Activated T-helper 1 cell treated with anti-CD3 and anti-CD28 coated beads, Interleukin-12 subunit alpha, Interleukin-12 subunit beta, Interleukin-2, Interleukin-4 antibody, amounts not matched to agents 30 ng/mL and 10 ng/mL and 1 ng/mL, durations not matched to agents 14 hours and 24 hours and 36 hours (primary cell): Measurements from ENCODE around the gene TRIM56. TPM values are rescaled to one million over a fixed set of nuclear protein-coding genes. Genes with fewer than 3 reads are reported as not detected.
"Not testable (repeated sequence)": the region's sequence is repeated elsewhere in the genome, so short reads cannot be mapped to it uniquely, and the experiment has no call there.

Experiments
- DNase-seq: peaks from one replicate; pipeline ENCODE4 v3.0.0; 2021; ENCODE audit warnings: low spot score
- H3K27ac Mint-ChIP-seq: one replicate; pipeline ENCODE4 v1.8.0; 2021; ENCODE audit warnings: mild to moderate bottlenecking, mixed read lengths
- H3K27me3 Mint-ChIP-seq: one replicate; pipeline ENCODE4 v1.8.0; 2022; ENCODE audit warnings: mild to moderate bottlenecking, moderate library complexity, mixed read lengths; ENCODE audit not compliant: insufficient read depth
- H3K36me3 Mint-ChIP-seq: one replicate; pipeline ENCODE4 v1.8.0; 2021; ENCODE audit warnings: low read depth, mixed read lengths
- H3K4me1 Mint-ChIP-seq: one replicate; pipeline ENCODE4 v1.8.0; 2021; ENCODE audit warnings: low read depth, mixed read lengths
- H3K4me3 Mint-ChIP-seq: one replicate; pipeline ENCODE4 v1.8.0; 2021; ENCODE audit warnings: mild to moderate bottlenecking, moderate library complexity, mixed read lengths
- H3K9me3 Mint-ChIP-seq: one replicate; pipeline ENCODE4 v1.8.0; 2021; ENCODE audit warnings: mixed read lengths
- intact Hi-C: fragments of 100-400 bp; cut with micrococcal nuclease; formaldehyde crosslinking; loops from one replicate; pipeline ENCODE4 v1.15.1; 2024
- total RNA-seq: library from RNA; stranded (reverse); gene quantifications from 2 replicates; pipeline ENCODE4 v1.2.3, GENCODE V29; 2022

Gene TRIM56
- total RNA-seq, 1 donor from 2014 or later, result 45.7 TPM

GRCh38 chr7:101076183-101076582 is 9.1 kb upstream of the TRIM56 start:
- not testable (repeated sequence) for H3K4me3 Mint-ChIP-seq, H3K4me1 Mint-ChIP-seq, H3K9me3 Mint-ChIP-seq, H3K27ac Mint-ChIP-seq, H3K36me3 Mint-ChIP-seq, H3K27me3 Mint-ChIP-seq, DNase-seq
- intact Hi-C loops, result loop anchor here (2.0 kb wide), 1 partner anchor 17 kb away; no protein-coding TSS in a partner anchor

DNA sequence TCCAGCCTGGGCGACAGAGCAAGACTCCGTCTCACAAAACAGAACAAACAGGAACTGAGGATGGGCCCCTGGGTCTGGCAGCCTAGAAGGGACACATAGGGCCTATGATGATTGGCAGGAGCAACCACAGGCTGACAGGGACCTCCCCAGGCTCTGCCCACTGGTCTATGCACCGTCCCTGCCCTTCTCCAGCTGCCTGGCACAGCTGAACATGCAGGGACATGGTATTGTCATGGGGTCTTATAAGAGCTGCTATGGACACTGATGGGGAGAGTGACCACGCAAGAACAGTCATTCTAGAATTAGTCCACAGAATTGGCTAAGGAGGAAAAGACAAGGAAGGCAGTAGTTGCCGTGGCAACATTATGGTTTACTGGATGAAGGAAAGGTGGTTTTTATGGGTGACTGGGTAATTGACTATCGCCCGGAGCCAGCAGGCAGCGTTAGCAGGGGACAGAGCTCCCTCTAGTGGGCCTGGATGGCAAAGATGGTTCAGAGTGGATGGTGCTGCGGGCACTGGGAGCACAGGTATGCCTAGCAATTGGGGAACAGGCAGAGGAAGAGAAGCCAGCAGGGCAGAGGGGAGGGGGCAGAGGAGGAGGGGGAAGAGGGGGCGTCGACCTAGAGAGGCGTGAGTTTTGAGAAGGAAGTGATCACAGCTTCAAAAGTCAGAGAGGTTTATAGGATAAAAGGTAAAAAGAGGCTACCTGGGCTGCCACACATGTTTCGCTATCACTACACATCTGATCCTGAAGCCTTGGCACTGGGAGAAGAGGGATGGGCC is 7.8 kb upstream of the TRIM56 start:
- Mint-ChIP-seq H3K27me3 (peaks cover 9% of the 10 kb centered on the region), H3K36me3 (no peaks in the 10 kb centered on the region), H3K4me3 (no peak overlapping the region), H3K27ac (no peak overlapping the region), H3K9me3 (no peaks in the 10 kb centered on the region), H3K4me1 (peaks cover 7% of the 10 kb centered on the region)
- DNase-seq, result peak; percentile 73
- intact Hi-C loops, result loop anchor here (1.0 to 2.0 kb wide), 5 partner anchors 8 to 278 kb away; partner anchors contain the start of gene TRIM56

GRCh38 chr7:101081432-101081831 is 3.8 kb upstream of the TRIM56 start:
- Mint-ChIP-seq H3K9me3 (no peaks in the 10 kb centered on the region), H3K4me1 (peaks cover 23% of the 10 kb centered on the region), H3K27ac (no peak overlapping the region), H3K27me3 (peaks cover 3% of the 10 kb centered on the region), H3K36me3 (peaks cover 2% of the 10 kb centered on the region), H3K4me3 (no peak overlapping the region)
- intact Hi-C loops, result loop anchor here (10.0 kb wide), 1 partner anchor 377 kb away; the partner anchor contains the start of gene POP7
- DNase-seq, result no peak

DNA sequence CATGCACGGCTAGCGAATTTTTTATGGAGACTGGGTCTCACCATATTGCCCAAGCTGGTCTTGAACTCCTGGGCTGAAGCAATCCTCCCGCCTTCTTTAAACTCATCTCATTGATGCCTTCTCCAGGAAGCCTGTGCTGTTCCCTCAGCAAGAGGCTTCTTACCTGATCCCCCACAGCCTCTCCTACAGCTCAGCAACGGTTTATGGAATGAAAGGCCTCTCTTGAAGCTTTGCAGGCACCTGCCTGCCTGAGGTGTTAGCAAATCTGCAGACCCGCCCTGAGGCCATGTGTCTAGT is 468 bp upstream of the TRIM56 start:
- no peaks in the 10 kb centered on the region for H3K9me3 Mint-ChIP-seq
- intact Hi-C loops, result loop anchor here (1.0 to 10.0 kb wide), 8 partner anchors 8 to 1987 kb away; partner anchors contain the start of genes FBXL13, POP7, SLC12A9 and SRRT
- H3K27me3 Mint-ChIP-seq, result no peaks in the 10 kb centered on the region
- no peak for DNase-seq
- H3K4me1 Mint-ChIP-seq, result peaks cover 29% of the 10 kb centered on the region
- H3K36me3 Mint-ChIP-seq, result peaks cover 8% of the 10 kb centered on the region
- peak overlapping the region; percentile 98 for H3K4me3 Mint-ChIP-seq
- H3K27ac Mint-ChIP-seq, result peak overlapping the region; percentile 98

DNA sequence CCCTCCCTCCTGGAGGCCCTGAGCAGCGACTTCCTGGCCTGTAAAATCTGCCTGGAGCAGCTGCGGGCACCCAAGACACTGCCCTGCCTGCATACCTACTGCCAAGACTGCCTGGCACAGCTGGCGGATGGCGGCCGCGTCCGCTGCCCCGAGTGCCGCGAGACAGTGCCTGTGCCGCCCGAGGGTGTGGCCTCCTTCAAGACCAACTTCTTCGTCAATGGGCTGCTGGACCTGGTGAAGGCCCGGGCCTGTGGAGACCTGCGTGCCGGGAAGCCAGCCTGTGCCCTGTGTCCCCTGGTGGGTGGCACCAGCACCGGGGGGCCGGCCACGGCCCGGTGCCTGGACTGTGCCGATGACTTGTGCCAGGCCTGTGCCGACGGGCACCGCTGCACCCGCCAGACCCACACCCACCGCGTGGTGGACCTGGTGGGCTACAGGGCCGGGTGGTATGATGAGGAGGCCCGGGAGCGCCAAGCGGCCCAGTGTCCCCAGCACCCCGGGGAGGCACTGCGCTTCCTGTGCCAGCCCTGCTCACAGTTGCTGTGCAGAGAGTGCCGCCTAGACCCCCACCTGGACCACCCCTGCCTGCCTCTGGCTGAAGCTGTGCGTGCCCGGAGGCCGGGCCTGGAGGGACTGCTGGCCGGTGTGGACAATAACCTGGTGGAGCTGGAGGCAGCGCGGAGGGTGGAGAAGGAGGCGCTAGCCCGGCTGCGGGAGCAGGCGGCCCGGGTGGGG is 2.2 kb downstream of the TRIM56 start:
- Mint-ChIP-seq H3K4me3 (no peak overlapping the region), H3K36me3 (peaks cover 19% of the 10 kb centered on the region), H3K9me3 (no peaks in the 10 kb centered on the region), H3K27me3 (no peaks in the 10 kb centered on the region), H3K4me1 (peaks cover 31% of the 10 kb centered on the region), H3K27ac (no peak overlapping the region)
- DNase-seq, result no peak
- intact Hi-C loops, result loop anchor here (5.0 to 10.0 kb wide), 2 partner anchors 383 to 1985 kb away; partner anchors contain the start of genes FBXL13 and POP7

- H3K4me3 Mint-ChIP-seq, result no peak overlapping the region
- intact Hi-C loops, result loop anchor here (5.0 to 10.0 kb wide), 2 partner anchors 383 to 1984 kb away; partner anchors contain the start of genes FBXL13 and POP7
- peaks cover 31% of the 10 kb centered on the region for H3K4me1 Mint-ChIP-seq
- H3K27ac Mint-ChIP-seq, result no peak overlapping the region
- H3K36me3 Mint-ChIP-seq, result peaks cover 21% of the 10 kb centered on the region
- H3K27me3 Mint-ChIP-seq, result no peaks in the 10 kb centered on the region
- H3K9me3 Mint-ChIP-seq, result no peaks in the 10 kb centered on the region
- no peak for DNase-seq
Observed at GRCh38 chr7:101088069-101088425, 2.8 kb downstream of the TRIM56 start.

- peaks cover 24% of the 10 kb centered on the region for H3K36me3 Mint-ChIP-seq
- peaks cover 31% of the 10 kb centered on the region for H3K4me1 Mint-ChIP-seq
- no peak for DNase-seq
- peak overlapping the region; percentile 51 for H3K4me3 Mint-ChIP-seq
- intact Hi-C loops, result loop anchor here (5.0 to 10.0 kb wide), 2 partner anchors 384 to 1983 kb away; partner anchors contain the start of genes FBXL13 and POP7
- no peaks in the 10 kb centered on the region for H3K9me3 Mint-ChIP-seq
- peak overlapping the region; percentile 58 for H3K27ac Mint-ChIP-seq
- no peaks in the 10 kb centered on the region for H3K27me3 Mint-ChIP-seq
Observed at GRCh38 chr7:101088858-101089529, 3.7 kb downstream of the TRIM56 start.

GRCh38 chr7:101089876-101090275 is 4.6 kb downstream of the TRIM56 start:
- Mint-ChIP-seq H3K27me3 (no peaks in the 10 kb centered on the region), H3K27ac (peak overlapping the region; percentile 58), H3K36me3 (peaks cover 28% of the 10 kb centered on the region), H3K4me3 (peak overlapping the region; percentile 51), H3K4me1 (peaks cover 29% of the 10 kb centered on the region), H3K9me3 (no peaks in the 10 kb centered on the region)
- intact Hi-C loops, result loop anchor here (5.0 to 10.0 kb wide), 2 partner anchors 385 to 1982 kb away; partner anchors contain the start of genes FBXL13 and POP7
- no peak for DNase-seq

GRCh38 chr7:101092266-101092905 is 7.1 kb downstream of the TRIM56 start:
- H3K4me1 Mint-ChIP-seq, result peaks cover 11% of the 10 kb centered on the region
- intact Hi-C loops, result not testable (repeated sequence)

GRCh38 chr7:101093906-101094305 is 8.6 kb downstream of the TRIM56 start:
- intact Hi-C loops, result loop anchor here (1.0 kb wide), 1 partner anchor 98 kb away; no protein-coding TSS in a partner anchor
- DNase-seq, result no peak
- peaks cover 25% of the 10 kb centered on the region for H3K36me3 Mint-ChIP-seq
- H3K4me1 Mint-ChIP-seq, result peaks cover 11% of the 10 kb centered on the region
- no peak overlapping the region for H3K4me3 Mint-ChIP-seq
- H3K27me3 Mint-ChIP-seq, result no peaks in the 10 kb centered on the region
- no peaks in the 10 kb centered on the region for H3K9me3 Mint-ChIP-seq
- H3K27ac Mint-ChIP-seq, result no peak overlapping the region

More at GRCh38 chr7:101092266-101092905, 7.1 kb downstream of the TRIM56 start:
- H3K9me3 Mint-ChIP-seq, H3K4me3 Mint-ChIP-seq, DNase-seq, H3K27ac Mint-ChIP-seq, H3K27me3 Mint-ChIP-seq: not testable (repeated sequence)
- H3K36me3 Mint-ChIP-seq, result peaks cover 25% of the 10 kb centered on the region

- no peak overlapping the region for H3K4me3 Mint-ChIP-seq
- H3K9me3 Mint-ChIP-seq, result no peaks in the 10 kb centered on the region
- H3K27ac Mint-ChIP-seq, result no peak overlapping the region
- H3K36me3 Mint-ChIP-seq, result peaks cover 25% of the 10 kb centered on the region
- no peaks in the 10 kb centered on the region for H3K27me3 Mint-ChIP-seq
- intact Hi-C loops, result loop anchor here (1.0 kb wide), 1 partner anchor 98 kb away; no protein-coding TSS in a partner anchor
- DNase-seq, result no peak
- peaks cover 7% of the 10 kb centered on the region for H3K4me1 Mint-ChIP-seq
Observed at GRCh38 chr7:101094376-101094775, 9.1 kb downstream of the TRIM56 start.

DNA sequence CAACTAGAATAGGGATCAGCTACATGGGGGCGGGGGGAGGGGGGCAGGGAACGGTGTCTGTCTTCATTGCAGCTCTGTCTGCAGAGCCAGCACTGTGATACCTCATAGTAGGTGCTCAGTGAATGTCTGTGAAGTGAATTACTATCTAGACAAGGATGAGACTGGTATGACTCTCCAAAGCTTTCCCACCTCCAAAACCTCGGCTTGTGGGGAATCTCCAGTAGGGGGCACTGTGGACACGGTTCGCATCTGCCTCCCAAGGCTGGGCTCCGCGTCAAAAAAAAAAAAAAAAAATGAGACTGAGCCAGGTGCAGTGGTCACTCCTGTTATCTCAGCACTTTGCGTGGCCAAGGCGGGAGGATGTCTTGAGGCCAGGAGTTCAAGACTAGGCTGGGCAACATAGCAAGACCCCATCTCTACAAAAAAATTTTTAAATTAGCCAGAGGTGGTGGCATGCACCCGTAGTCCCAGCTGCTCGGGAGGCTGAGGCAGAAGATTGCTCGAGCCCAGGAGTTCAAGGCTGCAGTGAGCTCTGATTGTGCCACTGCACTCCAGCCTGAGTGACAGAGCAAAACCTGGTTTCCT is 9.6 kb downstream of the TRIM56 start:
- Mint-ChIP-seq H3K4me1 (peaks cover 4% of the 10 kb centered on the region), H3K4me3 (no peak overlapping the region), H3K27ac (no peak overlapping the region), H3K27me3 (no peaks in the 10 kb centered on the region), H3K36me3 (peaks cover 23% of the 10 kb centered on the region), H3K9me3 (no peaks in the 10 kb centered on the region)
- no peak for DNase-seq
- intact Hi-C loops, result loop anchor here (1.0 kb wide), 1 partner anchor 97 kb away; no protein-coding TSS in a partner anchor
